A673 (cell line): ENCODE results near the gene GOLGA8K. TPM values are rescaled to one million over a fixed set of nuclear protein-coding genes. Genes with fewer than 3 reads are reported as not detected.
"Not testable (repeated sequence)": the region's sequence is repeated elsewhere in the genome, so short reads cannot be mapped to it uniquely, and the experiment has no call there.

Source experiments
- BruUV-seq: library from RNA; stranded (reverse); fragments of 400-500 nt; replicated peaks from 2 replicates; lab custom pipeline; 2021; lab: Mats Ljungman, UMichigan
- CTCF ChIA-PET: fragments of 300-600 bp; sonication (Branson Sonifier 250); formaldehyde crosslinking; loops from one replicate; lab custom pipeline; 2022; ENCODE audit warnings: antibody characterized with exemption; lab: Charles Lee
- POLR2A ChIA-PET: fragments of 300-600 bp; sonication (Branson Sonifier 250); formaldehyde crosslinking; loops from one replicate; lab custom pipeline; 2022; ENCODE audit warnings: antibody characterized with exemption; ENCODE audit not compliant: low non-redundant PET; lab: Charles Lee
- DNase-seq: peaks from one replicate; pipeline ENCODE4 v3.0.0-alpha.2; 2015; ENCODE audit warnings: low spot score
- H3K27ac ChIP-seq: fragments of 200-600 bp; sonication (generic); 2 replicates; pipeline ENCODE4 v1.5.1; 2016; ENCODE audit warnings: mixed run types, low read depth, mild to moderate bottlenecking, mixed read lengths, antibody characterized with exemption, low read length; ENCODE audit not compliant: poor library complexity, severe bottlenecking
- H3K27me3 ChIP-seq: fragments of 200-600 bp; sonication (generic); replicated peaks from 2 replicates; pipeline ENCODE4 v1.6.1; 2017; ENCODE audit warnings: mixed run types, low read depth, mild to moderate bottlenecking, mixed read lengths, antibody characterized with exemption, low read length; ENCODE audit not compliant: insufficient read depth, poor library complexity
- H3K36me3 ChIP-seq: fragments of 200-600 bp; sonication (generic); 2 replicates; pipeline ENCODE4 v1.6.1; 2016; ENCODE audit warnings: mixed run types, mild to moderate bottlenecking, mixed read lengths, antibody characterized with exemption, low read length; ENCODE audit not compliant: insufficient read depth, poor library complexity, severe bottlenecking
- H3K4me1 ChIP-seq: fragments of 200-600 bp; sonication (generic); 2 replicates; pipeline ENCODE4 v1.6.1; 2017; ENCODE audit warnings: mixed run types, mild to moderate bottlenecking, mixed read lengths, antibody characterized with exemption, low read length; ENCODE audit not compliant: insufficient read depth, poor library complexity, severe bottlenecking
- H3K4me3 ChIP-seq: fragments of 200-600 bp; sonication (generic); 2 replicates; pipeline ENCODE4 v1.5.1; 2016; ENCODE audit warnings: low read depth, mixed run types, mild to moderate bottlenecking, mixed read lengths, low read length; ENCODE audit not compliant: poor library complexity, severe bottlenecking
- H3K9me3 ChIP-seq: fragments of 200-600 bp; sonication (generic); 2 replicates; pipeline ENCODE4 v1.6.1; 2016; ENCODE audit warnings: mixed run types, low read depth, mild to moderate bottlenecking, mixed read lengths, antibody characterized with exemption, low read length; ENCODE audit not compliant: poor library complexity, severe bottlenecking
- intact Hi-C: fragments of 100-400 bp; cut with micrococcal nuclease; formaldehyde crosslinking; loops from one replicate; pipeline ENCODE4 v1.10.0; 2022; ENCODE audit not compliant: unreplicated experiment
- total RNA-seq: library from RNA; stranded (reverse); gene quantifications from 2 replicates; pipeline ENCODE4 v1.2.3, GENCODE V29; 2021

GOLGA8K gene
- total RNA-seq, 1 experiment from 2014 or later = not detected

GRCh38 chr15:32358462-32358861, 44.6 kb downstream of the GOLGA8K start:
- DNase-seq, intact Hi-C loops, H3K27me3 ChIP-seq, POLR2A ChIA-PET, CTCF ChIA-PET, H3K4me3 ChIP-seq, H3K4me1 ChIP-seq, H3K27ac ChIP-seq, BruUV-seq, H3K36me3 ChIP-seq, H3K9me3 ChIP-seq: not testable (repeated sequence)

- H3K27ac ChIP-seq, H3K4me3 ChIP-seq, BruUV-seq, H3K9me3 ChIP-seq, POLR2A ChIA-PET, DNase-seq, CTCF ChIA-PET, H3K27me3 ChIP-seq, H3K36me3 ChIP-seq, intact Hi-C loops, H3K4me1 ChIP-seq: not testable (repeated sequence)
Observed at GRCh38 chr15:32356909-32357308, 46.2 kb downstream of the GOLGA8K start.

- H3K4me3 ChIP-seq, intact Hi-C loops, CTCF ChIA-PET, H3K4me1 ChIP-seq, H3K27me3 ChIP-seq, POLR2A ChIA-PET, H3K36me3 ChIP-seq, H3K27ac ChIP-seq, DNase-seq, BruUV-seq, H3K9me3 ChIP-seq: not testable (repeated sequence)
Observed at GRCh38 chr15:32352748-32353147, 50.3 kb downstream of the GOLGA8K start.

GRCh38 chr15:32350563-32351220, 52.4 kb downstream of the GOLGA8K start:
- POLR2A ChIA-PET, H3K4me3 ChIP-seq, intact Hi-C loops, H3K36me3 ChIP-seq, CTCF ChIA-PET, H3K4me1 ChIP-seq, DNase-seq, BruUV-seq, H3K27ac ChIP-seq, H3K9me3 ChIP-seq, H3K27me3 ChIP-seq: not testable (repeated sequence)

GRCh38 chr15:32347037-32347436, 56.1 kb downstream of the GOLGA8K start:
- intact Hi-C loops, POLR2A ChIA-PET, H3K9me3 ChIP-seq, DNase-seq, H3K4me3 ChIP-seq, H3K36me3 ChIP-seq, H3K4me1 ChIP-seq, H3K27ac ChIP-seq, BruUV-seq, CTCF ChIA-PET, H3K27me3 ChIP-seq: not testable (repeated sequence)

- BruUV-seq, POLR2A ChIA-PET, H3K9me3 ChIP-seq, H3K36me3 ChIP-seq, intact Hi-C loops, H3K27ac ChIP-seq, DNase-seq, H3K4me3 ChIP-seq, H3K27me3 ChIP-seq, H3K4me1 ChIP-seq, CTCF ChIA-PET: not testable (repeated sequence)
Observed at GRCh38 chr15:32345978-32346547, 57.0 kb downstream of the GOLGA8K start.

- not testable (repeated sequence) for BruUV-seq, DNase-seq
Observed at GRCh38 chr15:32343921-32344320, 59.2 kb downstream of the GOLGA8K start.

More at GRCh38 chr15:32343921-32344320, 59.2 kb downstream of the GOLGA8K start:
- H3K27ac ChIP-seq, H3K4me3 ChIP-seq, intact Hi-C loops, H3K36me3 ChIP-seq, H3K9me3 ChIP-seq, POLR2A ChIA-PET, CTCF ChIA-PET, H3K27me3 ChIP-seq, H3K4me1 ChIP-seq: not testable (repeated sequence)
